ENCODE measurements around the gene NUMB.
"Not testable (repeated sequence)": the region's sequence is repeated elsewhere in the genome, so short reads cannot be mapped to it uniquely, and the experiment has no call there.

NUMB gene

GRCh38 chr14:73465823-73466532, 7.6 kb upstream of the NUMB start:
- DNase-seq (ENCODE audit: low read depth in 2 of 2): no peak

GRCh38 chr14:73463411-73463810, 5.1 kb upstream of the NUMB start:
- DNase-seq (ENCODE audit: low read depth in 2 of 2): no peak

GRCh38 chr14:73462815-73463214, 4.5 kb upstream of the NUMB start:
- no peak for DNase-seq (ENCODE audit: low read depth in 2 of 2)

- no peak for DNase-seq (ENCODE audit: low read depth in 2 of 2)
These were observed 3.8 kb upstream of the NUMB start for GRCh38 chr14:73462048-73462715.

GRCh38 chr14:73461478-73462047, 3.2 kb upstream of the NUMB start:
- no peak for DNase-seq (ENCODE audit: low read depth in 2 of 2)

- DNase-seq (ENCODE audit: low read depth in 2 of 2): no peak
These were observed 2.4 kb upstream of the NUMB start for GRCh38 chr14:73460691-73461127.

- no peak for DNase-seq (ENCODE audit: low read depth in 2 of 2)
These were observed 1.6 kb upstream of the NUMB start for GRCh38 chr14:73459959-73460358.

- DNase-seq (ENCODE audit: low read depth in 2 of 2): no peak
These were observed 493 bp downstream of the NUMB start for GRCh38 chr14:73457924-73458182.

GRCh38 chr14:73457041-73457923, 1.1 kb downstream of the NUMB start:
- no peak for DNase-seq (ENCODE audit: low read depth in 2 of 2)

GRCh38 chr14:73455294-73455693, 3.1 kb downstream of the NUMB start:
- no peak for DNase-seq (ENCODE audit: low read depth in 2 of 2)

- DNase-seq (ENCODE audit: low read depth in 2 of 2): no peak
These were observed 5.8 kb downstream of the NUMB start for GRCh38 chr14:73452341-73453186.

- no peak for DNase-seq (ENCODE audit: low read depth in 2 of 2)
These were observed 14.6 kb downstream of the NUMB start for GRCh38 chr14:73443758-73444157.

- no peak for DNase-seq (ENCODE audit: low read depth in 2 of 2)
These were observed 17.1 kb downstream of the NUMB start for GRCh38 chr14:73441286-73441685.

- no peak for DNase-seq (ENCODE audit: low read depth in 2 of 2)
These were observed 19.4 kb downstream of the NUMB start for GRCh38 chr14:73438993-73439392.

- no peak for DNase-seq (ENCODE audit: low read depth in 2 of 2)
These were observed 21.1 kb downstream of the NUMB start for GRCh38 chr14:73437206-73437605.

GRCh38 chr14:73432124-73432523, 26.2 kb downstream of the NUMB start:
- DNase-seq (ENCODE audit: low read depth in 2 of 2): no peak

GRCh38 chr14:73428353-73428824, 30.0 kb downstream of the NUMB start:
- no peak for DNase-seq (ENCODE audit: low read depth in 2 of 2)

- DNase-seq (ENCODE audit: low read depth in 2 of 2): no peak
These were observed 30.7 kb downstream of the NUMB start for GRCh38 chr14:73427516-73428264.

- DNase-seq (ENCODE audit: low read depth in 2 of 2): no peak
These were observed 31.5 kb downstream of the NUMB start for GRCh38 chr14:73426877-73427276.

- no peak for DNase-seq (ENCODE audit: low read depth in 2 of 2)
These were observed 33.9 kb downstream of the NUMB start for GRCh38 chr14:73424453-73424852.

GRCh38 chr14:73423092-73423491, 35.3 kb downstream of the NUMB start:
- DNase-seq (ENCODE audit: low read depth in 2 of 2): not testable (repeated sequence)

Measured in stimulated activated CD8-positive, alpha-beta memory T cell treated with anti-CD3 and anti-CD28 coated beads, Interleukin-15, amount 100 ng/mL, for 4 hours (primary cell).